Tibial nerve (tissue), 4 donors: ENCODE measurements around the gene RAB10.

Experiments
- CTCF ChIP-seq, 5 experiments: fragments of 200-600 bp in 3 of 5; fragments of 450-650 bp in 2 of 5; sonication (generic) in 3 of 5; IDR thresholded peaks; one replicate each; pipeline ENCODE4 v1.5.1; 2016 to 2019; ENCODE audit warnings: antibody characterized with exemption in 5 of 5, mild to moderate bottlenecking in 3 of 5, moderate library complexity in 2 of 5
- EP300 ChIP-seq, 2 donors: sonication (generic); formaldehyde crosslinking; IDR thresholded peaks; one replicate each; pipeline ENCODE4 v1.6.1; 2017; ENCODE audit warnings: antibody characterized with exemption in 2 of 2, mild to moderate bottlenecking in 1 of 2

- TF ChIP-seq EP300 (IDR thresholded peaks at IDR 0.05), result no peak
- TF ChIP-seq CTCF (IDR thresholded peaks at IDR 0.05), result no peak
Observed at GRCh38 chr2:26141145-26141769, 107.4 kb downstream of the RAB10 start.
